Measurements from ENCODE around the gene ALDH1L1. TPM values are rescaled to one million over a fixed set of nuclear protein-coding genes. Genes with fewer than 3 reads are reported as not detected.

ALDH1L1 gene
- total and polyA plus RNA-seq, 9 of the 15 experiments (the other 6 are each of a cell fraction or from before 2014, with no cell fraction given), result 0.06 to 1.9 (median 0.57) TPM; not detected in 1

GRCh38 chr3:126170073-126170777 is 10.2 kb downstream of the ALDH1L1 start:
- Histone ChIP-seq H3K9me3 (replicated peaks; ENCODE audit: control insufficient read depth, insufficient read depth, low read depth, low read length) (no peaks in the 10 kb centered on the region), H3K27ac (ENCODE audit: extremely low read depth, low read depth, low read length) (no peak overlapping the region), H3K79me2 (ENCODE audit: control insufficient read depth, insufficient read depth, low read length) (no peaks in the 10 kb centered on the region), H3K9ac (ENCODE audit: insufficient read depth in 1 of 2, low read depth in 2 of 2, low read length in 2 of 2) (no peak overlapping the region), H3K4me1 (replicated peaks in 1 of 2; ENCODE audit: control insufficient read depth in 2 of 2, insufficient read depth in 2 of 2, low read length in 2 of 2) (no peaks in the 10 kb centered on the region; a peak in 1 of 5 replicates), H2AFZ (ENCODE audit: low read depth, low read length) (no peak overlapping the region), H3K27me3 (ENCODE audit: control insufficient read depth in 2 of 2, insufficient read depth in 2 of 2, low read length in 2 of 2) (no peaks in the 10 kb centered on the region; a peak in 1 of 5 replicates), H3K4me3 (no peak overlapping the region), H3K36me3 (ENCODE audit: control insufficient read depth, insufficient read depth, low read length) (no peaks in the 10 kb centered on the region), H3K4me2 (ENCODE audit: insufficient read depth, low read length) (no peak overlapping the region), H3K9me1 (ENCODE audit: control insufficient read depth, insufficient read depth, low read length) (no peaks in the 10 kb centered on the region), H4K20me1 (replicated peaks; ENCODE audit: control insufficient read depth, insufficient read depth, low read length) (no peaks in the 10 kb centered on the region)
- no peak for FAIRE-seq
- DNase-seq (ENCODE audit: extremely low read depth in 1 of 4, low spot score in 3 of 4), result peak in 1 of 4 experiments; percentile 8
- CTCF ChIA-PET (ENCODE audit: low intra/inter-chr PET ratio), result no interaction called here
- BruUV-seq (replicated peaks), result no TSS peak
- WGBS (ENCODE audit: insufficient coverage, low coverage, missing lambda C conversion rate), result 8% methylated on average over 8 of the region's 8 CpGs
- ATAC-seq, result no peak
- in situ Hi-C loops (cut with MboI), result no loop called here
- intact Hi-C loops (cut with micrococcal nuclease), result no loop called here
- POLR2A ChIA-PET, result no interaction called here
- TF ChIP-seq L3MBTL2 (IDR thresholded peaks at IDR 0.05) (no peak), ZC3H8 (IDR thresholded peaks at IDR 0.05) (no peak), BACH1 (tag; IDR thresholded peaks at IDR 0.05) (no peak), TBL1XR1 (IDR thresholded peaks at IDR 0.05; ENCODE audit: low read length in 2 of 2) (no peak), ZBTB17 (CRISPR knock-in tag; IDR thresholded peaks at IDR 0.05) (no peak), PRPF4 (IDR thresholded peaks at IDR 0.05; ENCODE audit: insufficient read depth, low read depth, low read length, poor library complexity, severe bottlenecking) (no peak), HBP1 (CRISPR knock-in tag; IDR thresholded peaks at IDR 0.05) (no peak), SIN3B (IDR thresholded peaks at IDR 0.05; ENCODE audit: low read depth) (no peak), C11orf30 (IDR thresholded peaks at IDR 0.05; ENCODE audit: low read depth) (no peak), ZNF165 (CRISPR knock-in tag; IDR thresholded peaks at IDR 0.05; ENCODE audit: borderline replicate concordance) (no peak), NBN (IDR thresholded peaks at IDR 0.05; ENCODE audit: low read depth) (no peak), HNRNPLL (IDR thresholded peaks at IDR 0.05; ENCODE audit: low read depth, low read length, poor library complexity, severe bottlenecking) (no peak), LEF1 (IDR thresholded peaks at IDR 0.05) (no peak), RREB1 (CRISPR knock-in tag; IDR thresholded peaks at IDR 0.05) (no peak), ZBTB34 (CRISPR knock-in tag; IDR thresholded peaks at IDR 0.05) (no peak)
